Peyer's patch (tissue), 4 donors: ENCODE measurements around the gene TEX26.

Experiments
- POLR2A ChIP-seq, 2 donors: fragments of 450-650 bp; IDR thresholded peaks; one replicate each; pipeline ENCODE4 v1.5.1; 2017; ENCODE audit warnings: antibody characterized with exemption in 2 of 2, mild to moderate bottlenecking in 2 of 2, moderate library complexity in 2 of 2
- TF ChIP-seq, protein P1 (sequence below), 6 experiments: fragments of 450-650 bp in 4 of 6; fragments of 200-600 bp in 2 of 6; sonication (generic) in 1 of 6; IDR thresholded peaks; one replicate each; pipeline ENCODE4 v1.5.1; 2017 to 2019; ENCODE audit warnings: antibody characterized with exemption in 6 of 6, mild to moderate bottlenecking in 3 of 6, moderate library complexity in 1 of 6

DNA sequence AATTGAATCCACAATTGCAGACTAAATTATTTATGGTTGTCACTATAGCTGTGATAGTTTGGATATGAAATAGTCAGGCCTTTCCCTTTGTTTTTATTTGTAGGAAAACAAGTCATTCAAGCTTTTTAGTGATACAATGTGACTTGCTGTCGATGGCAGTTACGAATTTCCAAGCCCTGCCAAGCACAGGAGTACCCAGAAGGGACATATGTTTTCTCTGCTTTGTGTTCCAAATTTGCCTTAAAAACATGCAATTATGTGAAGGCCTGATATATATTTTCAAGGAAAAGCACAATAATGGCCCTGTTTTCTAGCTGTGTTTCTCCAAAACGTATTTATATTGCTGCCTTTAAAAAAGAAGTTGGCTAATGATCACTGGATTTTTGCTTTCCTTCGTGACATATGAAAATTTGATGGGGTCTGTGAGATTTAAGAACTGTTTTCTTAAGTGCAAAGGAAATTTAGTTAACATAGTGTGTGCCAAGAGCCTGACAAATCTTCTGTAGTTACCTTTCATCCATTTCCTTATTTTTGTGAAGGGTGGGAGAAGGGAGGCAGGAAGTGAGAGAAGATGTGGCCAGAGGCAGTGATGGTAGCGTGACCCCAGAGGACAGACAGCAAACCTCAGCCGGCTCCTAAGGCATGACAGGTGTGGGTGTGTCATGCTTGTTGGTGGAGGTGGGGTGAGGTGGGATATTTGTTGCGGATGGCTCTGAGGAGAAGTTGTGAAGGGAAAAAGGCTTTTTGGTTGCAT, 79.6 kb downstream of the TEX26 start:
- TF ChIP-seq POLR2A (IDR thresholded peaks at IDR 0.05): no peak
- TF ChIP-seq, protein P1, sequence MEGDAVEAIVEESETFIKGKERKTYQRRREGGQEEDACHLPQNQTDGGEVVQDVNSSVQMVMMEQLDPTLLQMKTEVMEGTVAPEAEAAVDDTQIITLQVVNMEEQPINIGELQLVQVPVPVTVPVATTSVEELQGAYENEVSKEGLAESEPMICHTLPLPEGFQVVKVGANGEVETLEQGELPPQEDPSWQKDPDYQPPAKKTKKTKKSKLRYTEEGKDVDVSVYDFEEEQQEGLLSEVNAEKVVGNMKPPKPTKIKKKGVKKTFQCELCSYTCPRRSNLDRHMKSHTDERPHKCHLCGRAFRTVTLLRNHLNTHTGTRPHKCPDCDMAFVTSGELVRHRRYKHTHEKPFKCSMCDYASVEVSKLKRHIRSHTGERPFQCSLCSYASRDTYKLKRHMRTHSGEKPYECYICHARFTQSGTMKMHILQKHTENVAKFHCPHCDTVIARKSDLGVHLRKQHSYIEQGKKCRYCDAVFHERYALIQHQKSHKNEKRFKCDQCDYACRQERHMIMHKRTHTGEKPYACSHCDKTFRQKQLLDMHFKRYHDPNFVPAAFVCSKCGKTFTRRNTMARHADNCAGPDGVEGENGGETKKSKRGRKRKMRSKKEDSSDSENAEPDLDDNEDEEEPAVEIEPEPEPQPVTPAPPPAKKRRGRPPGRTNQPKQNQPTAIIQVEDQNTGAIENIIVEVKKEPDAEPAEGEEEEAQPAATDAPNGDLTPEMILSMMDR (IDR thresholded peaks at IDR 0.05): no peak
